CD4-positive, alpha-beta T cell (primary cell): ENCODE results near the gene PGBD5. TPM values are rescaled to one million over a fixed set of nuclear protein-coding genes. Genes with fewer than 3 reads are reported as not detected.

Experiments used
- ATAC-seq: fragments of 200-7000 bp; cut with Tn5 transposase; one replicate; pipeline ENCODE4 v1.10.0; 2022; ENCODE audit warnings: mild to moderate bottlenecking; ENCODE audit not compliant: poor library complexity
- CTCF ChIA-PET: fragments of 350-600 bp; sonication (Branson Sonifier 250); formaldehyde crosslinking; loops from one replicate; lab custom pipeline; 2021; ENCODE audit warnings: antibody characterized with exemption, inconsistent platforms; lab: Charles Lee
- POLR2A ChIA-PET: fragments of 350-600 bp; sonication (Branson Sonifier 250); formaldehyde crosslinking; loops from one replicate; lab custom pipeline; 2021; ENCODE audit warnings: antibody characterized with exemption, inconsistent platforms; lab: Charles Lee
- DNase-seq, 14 experiments: peaks; one replicate each; pipeline ENCODE4 v3.0.0-alpha.2; 2013 to 2020; ENCODE audit warnings: mixed read lengths in 2 of 14
- H3K27ac ChIP-seq, 2 donors: one replicate each; pipeline versions ENCODE4 v1.5.1 to v1.7.0; 2013; ENCODE audit warnings: low read length in 2 of 2, low read depth in 1 of 2, mild to moderate bottlenecking in 1 of 2
- H3K27me3 ChIP-seq, 2 experiments: 1 replicate in 1 of 2; 2 replicates in 1 of 2; pipeline versions ENCODE4 v1.6.1 to v1.7.0; 2013; ENCODE audit warnings: low read length in 2 of 2, control low read depth in 1 of 2, mild to moderate bottlenecking in 1 of 2, moderate library complexity in 1 of 2; ENCODE audit not compliant: insufficient read depth in 2 of 2, control insufficient read depth in 1 of 2
- H3K36me3 ChIP-seq: one replicate; pipeline ENCODE4 v1.6.1; 2013; ENCODE audit warnings: low read length, control low read depth; ENCODE audit not compliant: insufficient read depth
- H3K4me1 ChIP-seq: one replicate; pipeline ENCODE4 v1.6.1; 2013; ENCODE audit warnings: low read length, control low read depth; ENCODE audit not compliant: insufficient read depth
- H3K4me3 ChIP-seq: one replicate; pipeline ENCODE4 v1.5.1; 2013; ENCODE audit warnings: mild to moderate bottlenecking, low read length, moderate library complexity
- H3K9me3 ChIP-seq, 2 experiments: 1 replicate in 1 of 2; 2 replicates in 1 of 2; pipeline versions ENCODE4 v1.6.1 to v1.7.0; 2013; ENCODE audit warnings: low read length in 2 of 2, mild to moderate bottlenecking in 2 of 2, control low read depth in 1 of 2, moderate library complexity in 1 of 2; ENCODE audit not compliant: control insufficient read depth in 1 of 2, insufficient read depth in 1 of 2
- H3K27ac Mint-ChIP-seq: one replicate; pipeline ENCODE4 v1.8.0; 2020; ENCODE audit warnings: mixed read lengths
- H3K27me3 Mint-ChIP-seq: one replicate; pipeline ENCODE4 v1.8.0; 2021; ENCODE audit warnings: mixed read lengths
- H3K36me3 Mint-ChIP-seq: one replicate; pipeline ENCODE4 v1.8.0; 2021; ENCODE audit warnings: low read depth, mixed read lengths
- H3K4me1 Mint-ChIP-seq: one replicate; pipeline ENCODE4 v1.8.0; 2021; ENCODE audit warnings: low read depth, mixed read lengths
- H3K4me3 Mint-ChIP-seq: one replicate; pipeline ENCODE4 v1.8.0; 2020; ENCODE audit warnings: mild to moderate bottlenecking, mixed read lengths
- H3K9me3 Mint-ChIP-seq: one replicate; pipeline ENCODE4 v1.8.0; 2020; ENCODE audit warnings: mixed read lengths
- intact Hi-C, 2 experiments: fragments of 100-400 bp; cut with DNase I in 1 of 2; cut with micrococcal nuclease in 1 of 2; formaldehyde crosslinking; loops; one replicate each; pipeline versions ENCODE4 v1.15.1 to v1.9.0; 2023 to 2025; cut with DNase I, micrococcal nuclease
- total RNA-seq, 174 experiments: library from RNA in 2 of 174; stranded (reverse) in 2 of 174; gene quantifications; one replicate each; pipeline ENCODE4 v1.2.3 and lab custom pipeline; 2021 to 2026
- TF ChIP-seq, protein P1 (sequence below): fragments of 200-600 bp; IDR thresholded peaks from one replicate; pipeline ENCODE4 v1.8.0; 2022; ENCODE audit warnings: antibody characterized with exemption, mild to moderate bottlenecking

PGBD5 gene
- total RNA-seq, 2 experiments from 2014 or later, result not detected

DNA sequence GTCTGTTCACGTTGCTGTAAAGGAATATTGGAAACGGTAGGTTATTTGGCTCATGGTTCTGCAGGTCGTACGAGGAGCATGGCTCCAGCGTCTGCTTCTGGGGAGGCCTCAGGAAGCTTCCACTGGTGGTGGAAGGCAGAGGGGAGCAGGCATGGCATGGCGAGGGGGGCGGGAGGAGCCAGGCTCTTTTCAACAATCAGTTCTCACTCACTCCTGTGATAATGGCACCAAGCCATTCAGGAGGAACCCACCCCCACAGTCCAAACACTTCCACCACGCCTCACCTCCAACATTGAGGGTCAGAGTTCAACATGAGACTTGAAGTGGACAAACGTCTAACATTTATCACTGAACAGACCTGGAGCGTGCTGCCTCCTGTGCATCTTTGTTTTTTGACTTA, 141.2 kb downstream of the PGBD5 start:
- Mint-ChIP-seq H3K27ac (no peak overlapping the region), H3K27me3 (no peaks in the 10 kb centered on the region), H3K9me3 (no peaks in the 10 kb centered on the region), H3K36me3 (peaks cover 3% of the 10 kb centered on the region), H3K4me1 (peaks cover 10% of the 10 kb centered on the region), H3K4me3 (no peak overlapping the region)
- intact Hi-C loops, result no loop called here
- Histone ChIP-seq H3K27ac (no peak overlapping the region), H3K4me3 (no peak overlapping the region), H3K9me3 (no peaks in the 10 kb centered on the region), H3K4me1 (peaks cover 15% of the 10 kb centered on the region), H3K27me3 (no peaks in the 10 kb centered on the region), H3K36me3 (peaks cover 7% of the 10 kb centered on the region)
- ATAC-seq (no peak), DNase-seq (peak in 1 of 14 experiments; percentile 15)
- TF ChIP-seq, protein P1, sequence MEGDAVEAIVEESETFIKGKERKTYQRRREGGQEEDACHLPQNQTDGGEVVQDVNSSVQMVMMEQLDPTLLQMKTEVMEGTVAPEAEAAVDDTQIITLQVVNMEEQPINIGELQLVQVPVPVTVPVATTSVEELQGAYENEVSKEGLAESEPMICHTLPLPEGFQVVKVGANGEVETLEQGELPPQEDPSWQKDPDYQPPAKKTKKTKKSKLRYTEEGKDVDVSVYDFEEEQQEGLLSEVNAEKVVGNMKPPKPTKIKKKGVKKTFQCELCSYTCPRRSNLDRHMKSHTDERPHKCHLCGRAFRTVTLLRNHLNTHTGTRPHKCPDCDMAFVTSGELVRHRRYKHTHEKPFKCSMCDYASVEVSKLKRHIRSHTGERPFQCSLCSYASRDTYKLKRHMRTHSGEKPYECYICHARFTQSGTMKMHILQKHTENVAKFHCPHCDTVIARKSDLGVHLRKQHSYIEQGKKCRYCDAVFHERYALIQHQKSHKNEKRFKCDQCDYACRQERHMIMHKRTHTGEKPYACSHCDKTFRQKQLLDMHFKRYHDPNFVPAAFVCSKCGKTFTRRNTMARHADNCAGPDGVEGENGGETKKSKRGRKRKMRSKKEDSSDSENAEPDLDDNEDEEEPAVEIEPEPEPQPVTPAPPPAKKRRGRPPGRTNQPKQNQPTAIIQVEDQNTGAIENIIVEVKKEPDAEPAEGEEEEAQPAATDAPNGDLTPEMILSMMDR, result no peak
- ChIA-PET CTCF (no interaction called here), POLR2A (no interaction called here)

DNA sequence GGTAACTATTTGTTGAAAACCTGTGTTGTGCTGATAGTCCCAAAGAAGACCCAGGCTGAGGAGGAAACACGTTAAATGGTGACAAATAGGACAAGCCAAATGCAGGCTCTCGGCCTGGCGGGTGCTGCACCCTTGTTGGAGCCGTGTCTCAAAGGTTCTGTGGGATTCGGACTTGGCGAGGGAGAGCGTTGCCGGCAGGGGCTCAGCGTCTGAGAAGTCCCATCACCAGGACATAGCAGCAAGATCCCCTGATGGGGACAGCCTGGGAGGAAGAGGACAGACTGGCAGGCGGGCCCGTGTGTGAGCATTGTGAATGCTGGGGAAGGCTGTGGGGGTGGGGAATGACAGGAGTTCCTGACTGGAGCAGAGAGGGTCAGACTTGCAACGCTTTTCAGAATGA, 142.5 kb downstream of the PGBD5 start:
- Mint-ChIP-seq H3K27ac (no peak overlapping the region), H3K4me3 (no peak overlapping the region), H3K36me3 (peaks cover 14% of the 10 kb centered on the region), H3K4me1 (peaks cover 16% of the 10 kb centered on the region), H3K9me3 (no peaks in the 10 kb centered on the region), H3K27me3 (no peaks in the 10 kb centered on the region)
- no peaks in the 10 kb centered on the region for H3K9me3 ChIP-seq
- TF ChIP-seq, protein P1, result no peak
- no peak overlapping the region for H3K27ac ChIP-seq
- POLR2A ChIA-PET, result no interaction called here
- peaks cover 15% of the 10 kb centered on the region for H3K36me3 ChIP-seq
- CTCF ChIA-PET, result no interaction called here
- no peak overlapping the region for H3K4me3 ChIP-seq
- H3K27me3 ChIP-seq, result no peaks in the 10 kb centered on the region
- peaks cover 15% of the 10 kb centered on the region for H3K4me1 ChIP-seq
- ATAC-seq (no peak), DNase-seq (no peak)
- intact Hi-C loops, result no loop called here

DNA sequence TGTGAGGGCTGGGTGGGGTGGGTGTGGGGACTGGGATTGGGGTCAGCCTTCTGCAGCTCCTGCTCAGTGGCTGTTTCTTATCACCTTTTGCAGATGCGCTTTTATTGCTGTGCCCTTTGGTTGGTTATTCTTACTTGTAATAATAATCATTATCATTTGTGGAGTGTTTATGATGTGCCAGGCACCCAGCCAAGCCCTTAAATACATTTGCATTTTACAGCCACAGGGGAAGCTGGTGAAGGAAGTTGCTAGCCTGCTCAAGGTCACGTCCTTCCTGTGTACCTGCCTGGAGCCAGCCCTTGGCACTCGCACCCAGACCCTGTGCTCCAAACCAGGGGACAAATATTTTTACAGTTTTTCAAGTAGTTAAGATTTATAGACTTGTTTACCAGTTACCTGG, 144.0 kb downstream of the PGBD5 start:
- Mint-ChIP-seq H3K4me3 (no peak overlapping the region), H3K27ac (peak overlapping the region; percentile 59), H3K27me3 (no peaks in the 10 kb centered on the region), H3K36me3 (peaks cover 20% of the 10 kb centered on the region), H3K4me1 (peaks cover 32% of the 10 kb centered on the region), H3K9me3 (no peaks in the 10 kb centered on the region)
- intact Hi-C loops, result no loop called here
- no peak overlapping the region for H3K4me3 ChIP-seq
- no peaks in the 10 kb centered on the region for H3K9me3 ChIP-seq
- ChIA-PET POLR2A (no interaction called here), CTCF (no interaction called here)
- no peak for ATAC-seq
- TF ChIP-seq, protein P1, result no peak
- DNase-seq, result no peak
- H3K36me3 ChIP-seq, result peaks cover 16% of the 10 kb centered on the region
- no peak overlapping the region for H3K27ac ChIP-seq
- H3K27me3 ChIP-seq, result no peaks in the 10 kb centered on the region
- peaks cover 15% of the 10 kb centered on the region for H3K4me1 ChIP-seq
